ENCODE results near the gene ADAMTS8. TPM values are rescaled to one million over a fixed set of nuclear protein-coding genes. Genes with fewer than 3 reads are reported as not detected.

The ADAMTS8 gene, protein sequence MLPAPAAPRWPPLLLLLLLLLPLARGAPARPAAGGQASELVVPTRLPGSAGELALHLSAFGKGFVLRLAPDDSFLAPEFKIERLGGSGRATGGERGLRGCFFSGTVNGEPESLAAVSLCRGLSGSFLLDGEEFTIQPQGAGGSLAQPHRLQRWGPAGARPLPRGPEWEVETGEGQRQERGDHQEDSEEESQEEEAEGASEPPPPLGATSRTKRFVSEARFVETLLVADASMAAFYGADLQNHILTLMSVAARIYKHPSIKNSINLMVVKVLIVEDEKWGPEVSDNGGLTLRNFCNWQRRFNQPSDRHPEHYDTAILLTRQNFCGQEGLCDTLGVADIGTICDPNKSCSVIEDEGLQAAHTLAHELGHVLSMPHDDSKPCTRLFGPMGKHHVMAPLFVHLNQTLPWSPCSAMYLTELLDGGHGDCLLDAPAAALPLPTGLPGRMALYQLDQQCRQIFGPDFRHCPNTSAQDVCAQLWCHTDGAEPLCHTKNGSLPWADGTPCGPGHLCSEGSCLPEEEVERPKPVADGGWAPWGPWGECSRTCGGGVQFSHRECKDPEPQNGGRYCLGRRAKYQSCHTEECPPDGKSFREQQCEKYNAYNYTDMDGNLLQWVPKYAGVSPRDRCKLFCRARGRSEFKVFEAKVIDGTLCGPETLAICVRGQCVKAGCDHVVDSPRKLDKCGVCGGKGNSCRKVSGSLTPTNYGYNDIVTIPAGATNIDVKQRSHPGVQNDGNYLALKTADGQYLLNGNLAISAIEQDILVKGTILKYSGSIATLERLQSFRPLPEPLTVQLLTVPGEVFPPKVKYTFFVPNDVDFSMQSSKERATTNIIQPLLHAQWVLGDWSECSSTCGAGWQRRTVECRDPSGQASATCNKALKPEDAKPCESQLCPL
- total RNA-seq (2022; extraction: Qiagen RNA extraction; ENCODE audit: low read depth) = 0.35 to 0.69 TPM (median 0.53 TPM) in 5 replicates

DNA sequence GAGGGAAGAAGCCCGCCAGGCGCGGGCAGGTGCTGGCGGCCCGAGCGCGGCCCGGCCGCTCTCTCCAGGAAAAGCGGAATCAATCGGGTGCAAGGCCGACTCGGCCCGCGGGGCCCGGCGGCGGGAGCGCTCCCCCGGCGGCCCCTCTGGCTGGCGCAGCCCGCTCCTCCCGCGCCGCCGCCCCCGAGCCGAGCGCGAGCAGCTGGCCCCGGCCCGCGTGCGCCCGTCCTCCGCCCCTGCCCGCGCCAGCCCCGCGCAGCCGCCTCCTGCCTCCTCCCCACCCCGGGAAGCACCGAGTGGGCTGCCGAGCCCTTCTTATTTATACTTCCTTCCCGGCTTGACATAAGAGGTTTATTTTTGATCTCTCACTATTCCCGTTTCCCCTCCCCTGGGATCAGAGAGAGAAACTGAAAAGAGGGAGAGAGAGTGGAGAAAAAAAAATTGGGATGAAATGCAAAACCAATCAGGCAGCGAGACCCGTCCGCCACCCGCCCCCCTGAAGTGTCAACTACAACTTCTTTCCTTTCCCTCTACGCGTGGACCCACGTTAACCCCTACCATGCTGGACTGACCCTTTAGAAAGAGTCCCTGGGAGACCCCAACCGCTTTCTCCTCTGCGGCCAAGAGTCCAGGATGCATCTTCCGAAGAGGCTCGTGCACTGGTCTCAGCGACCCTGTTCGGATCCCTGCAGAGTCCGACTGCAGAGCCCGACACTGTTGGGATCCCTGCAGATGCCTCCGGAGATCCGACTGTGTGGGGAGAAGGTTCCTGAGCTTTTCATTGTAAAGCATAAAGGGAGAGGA is at the start of gene ADAMTS8:
Gene ADAMTS8, minus strand, starts transcription at position 294 of the 804 bp plus-strand sequence. CDS start 323 bp downstream, outside the sequence.

DNA sequence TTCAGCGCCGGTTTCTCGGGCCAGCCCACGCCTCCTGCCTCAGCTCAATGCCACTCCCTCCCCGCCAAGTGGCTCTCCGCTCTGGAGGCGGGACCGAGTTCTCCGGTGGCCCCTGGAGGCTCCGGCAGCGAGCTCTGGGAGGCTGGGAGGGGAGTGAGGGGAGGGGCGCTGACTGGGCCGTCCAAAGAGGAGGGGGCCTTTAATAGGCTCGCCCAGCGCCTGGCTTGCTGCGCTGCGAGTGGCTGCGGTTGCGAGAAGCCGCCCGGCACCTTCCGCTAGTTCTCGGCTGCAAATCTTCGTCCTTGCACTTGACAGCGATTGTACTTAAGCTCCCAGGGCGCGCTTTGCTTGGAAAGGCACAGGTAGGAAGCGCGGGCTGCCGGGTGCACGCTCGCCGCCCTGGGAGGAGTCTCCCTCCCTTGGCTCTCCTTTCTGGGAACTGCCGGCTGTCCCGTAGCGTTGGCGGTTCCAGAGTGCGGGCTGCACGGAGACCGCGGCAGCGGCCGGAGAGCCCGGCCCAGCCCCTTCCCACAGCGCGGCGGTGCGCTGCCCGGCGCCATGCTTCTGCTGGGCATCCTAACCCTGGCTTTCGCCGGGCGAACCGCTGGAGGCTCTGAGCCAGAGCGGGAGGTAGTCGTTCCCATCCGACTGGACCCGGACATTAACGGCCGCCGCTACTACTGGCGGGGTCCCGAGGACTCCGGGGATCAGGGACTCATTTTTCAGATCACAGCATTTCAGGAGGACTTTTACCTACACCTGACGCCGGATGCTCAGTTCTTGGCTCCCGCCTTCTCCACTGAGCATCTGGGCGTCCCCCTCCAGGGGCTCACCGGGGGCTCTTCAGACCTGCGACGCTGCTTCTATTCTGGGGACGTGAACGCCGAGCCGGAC is 20.3 kb upstream of the ADAMTS8 start, which contains the start of gene ADAMTS15:
Gene ADAMTS15, plus strand, starts transcription at position 230 of the 894 bp plus-strand sequence. Its CDS starts 329 bp downstream, at position 559.

Other genes starting within 250 kb of the ADAMTS8 start
- 6.6 to 9.8 TPM (median 9.1 TPM) in 5 replicates for gene ZBTB44, start 113.7 kb downstream of the ADAMTS8 start, total RNA-seq (2022; extraction: Qiagen RNA extraction; ENCODE audit: low read depth)
- gene ADAMTS15, start 20.0 kb upstream of the ADAMTS8 start, total RNA-seq (2022; extraction: Qiagen RNA extraction; ENCODE audit: low read depth) = 9.0 to 12.6 TPM (median 11.5 TPM) in 5 replicates